Glutamatergic neuron (in vitro differentiated cells): ENCODE results near the gene MYT1. TPM values are rescaled to one million over a fixed set of nuclear protein-coding genes. Genes with fewer than 3 reads are reported as not detected.
A peak's percentile ranks its signal among the peaks of the same experiment; 100 is the strongest.
"Not testable (repeated sequence)": the region's sequence is repeated elsewhere in the genome, so short reads cannot be mapped to it uniquely, and the experiment has no call there.

ENCODE experiments used
- DNase-seq: peaks from one replicate; pipeline ENCODE4 v3.0.0; 2022
- H3K27ac Mint-ChIP-seq: one replicate; pipeline ENCODE4 v1.8.0; 2020; ENCODE audit warnings: mild to moderate bottlenecking, mixed read lengths, inconsistent platforms; ENCODE audit not compliant: unreplicated experiment
- H3K27me3 Mint-ChIP-seq: one replicate; pipeline ENCODE4 v1.8.0; 2020; ENCODE audit warnings: mild to moderate bottlenecking, moderate library complexity, mixed read lengths, inconsistent platforms; ENCODE audit not compliant: unreplicated experiment
- H3K36me3 Mint-ChIP-seq: one replicate; pipeline ENCODE4 v1.8.0; 2020; ENCODE audit warnings: mild to moderate bottlenecking, mixed read lengths, inconsistent platforms; ENCODE audit not compliant: unreplicated experiment
- H3K4me1 Mint-ChIP-seq: one replicate; pipeline ENCODE4 v1.8.0; 2020; ENCODE audit warnings: mild to moderate bottlenecking, low read depth, mixed read lengths, inconsistent platforms; ENCODE audit not compliant: unreplicated experiment
- H3K4me3 Mint-ChIP-seq: one replicate; pipeline ENCODE4 v1.8.0; 2020; ENCODE audit warnings: mild to moderate bottlenecking, mixed read lengths, inconsistent platforms; ENCODE audit not compliant: unreplicated experiment
- H3K9me3 Mint-ChIP-seq: one replicate; pipeline ENCODE4 v1.8.0; 2020; ENCODE audit warnings: mild to moderate bottlenecking, moderate library complexity, mixed read lengths, inconsistent platforms; ENCODE audit not compliant: unreplicated experiment
- CTCF ChIP-seq: fragments of 200-600 bp; sonication (generic); IDR thresholded peaks from one replicate; pipeline ENCODE4 v1.5.0; 2021; ENCODE audit not compliant: partially characterized antibody, unreplicated experiment
- total RNA-seq: library from RNA; stranded (reverse); fragmentation: NEBNext Ultra II Directional; extraction: Animal tissue kit (Norgen Biotek cat#: 25700); gene quantifications from one replicate; pipeline ENCODE4 v1.2.1, GENCODE V29; 2021; ENCODE audit not compliant: unreplicated experiment

The MYT1 gene
- total RNA-seq, 1 donor from 2014 or later = 159 TPM

- H3K9me3 Mint-ChIP-seq = no peaks in the 10 kb centered on the region
- no peaks in the 10 kb centered on the region for H3K36me3 Mint-ChIP-seq
- H3K4me3 Mint-ChIP-seq = no peak overlapping the region
- H3K27ac Mint-ChIP-seq = no peak overlapping the region
- H3K4me1 Mint-ChIP-seq = no peaks in the 10 kb centered on the region
- no peak for TF ChIP-seq CTCF
- DNase-seq = peak; percentile 12
- peaks cover 2% of the 10 kb centered on the region for H3K27me3 Mint-ChIP-seq
These were observed 45.0 kb upstream of the MYT1 start for GRCh38 chr20:64119301-64119680.

GRCh38 chr20:64119681-64120341 lies 44.4 kb upstream of the MYT1 start:
- peak; percentile 10 for DNase-seq
- H3K4me1 Mint-ChIP-seq = no peaks in the 10 kb centered on the region
- no peaks in the 10 kb centered on the region for H3K36me3 Mint-ChIP-seq
- H3K9me3 Mint-ChIP-seq = no peaks in the 10 kb centered on the region
- H3K27me3 Mint-ChIP-seq = peaks cover 2% of the 10 kb centered on the region
- TF ChIP-seq CTCF = no peak
- no peak overlapping the region for H3K4me3 Mint-ChIP-seq
- H3K27ac Mint-ChIP-seq = no peak overlapping the region

DNA sequence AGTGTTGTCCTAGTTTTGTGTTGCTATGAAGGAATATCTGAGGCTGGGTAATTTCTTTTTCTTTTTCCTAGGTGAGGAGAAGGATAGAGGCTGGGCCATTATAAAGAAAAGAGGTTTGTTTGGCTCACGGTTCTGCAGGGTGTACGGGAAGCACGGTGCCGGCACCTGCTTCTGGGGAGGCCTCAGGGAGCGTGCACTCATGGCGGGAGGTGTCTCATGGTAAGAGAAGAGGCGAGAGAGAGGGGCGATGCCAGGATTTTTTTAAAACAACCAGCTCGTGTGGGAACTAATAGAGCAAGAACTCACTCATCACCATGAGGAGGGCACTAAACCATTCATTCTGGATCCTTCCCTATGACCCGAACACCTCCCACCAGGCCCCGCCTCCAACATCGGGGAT lies 42.7 kb upstream of the MYT1 start:
- no peak for DNase-seq
- Mint-ChIP-seq H3K4me3 (no peak overlapping the region), H3K9me3 (no peaks in the 10 kb centered on the region), H3K27ac (no peak overlapping the region), H3K27me3 (peaks cover 2% of the 10 kb centered on the region), H3K4me1 (no peaks in the 10 kb centered on the region), H3K36me3 (no peaks in the 10 kb centered on the region)
- no peak for TF ChIP-seq CTCF

GRCh38 chr20:64122927-64123326 lies 41.3 kb upstream of the MYT1 start:
- H3K27me3 Mint-ChIP-seq, H3K27ac Mint-ChIP-seq, DNase-seq, H3K9me3 Mint-ChIP-seq, H3K36me3 Mint-ChIP-seq, H3K4me1 Mint-ChIP-seq, H3K4me3 Mint-ChIP-seq: not testable (repeated sequence)

DNA sequence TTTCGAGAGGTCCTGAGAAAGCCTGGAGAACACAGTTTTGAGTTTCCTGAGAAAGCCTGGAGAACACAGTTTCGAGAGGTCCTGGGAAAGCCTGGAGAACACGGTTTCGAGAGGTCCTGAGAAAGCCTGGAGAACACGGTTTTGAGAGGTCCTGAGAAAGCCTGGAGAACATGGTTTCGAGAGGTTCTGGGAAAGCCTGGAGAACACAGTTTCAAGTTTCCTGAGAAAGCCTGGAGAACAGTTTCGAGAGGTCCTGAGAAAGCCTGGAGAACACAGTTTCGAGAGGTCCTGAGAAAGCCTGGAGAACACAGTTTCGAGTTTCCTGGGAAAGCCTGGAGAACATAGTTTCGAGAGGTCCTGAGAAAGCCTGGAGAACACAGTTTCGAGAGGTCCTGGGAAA lies 40.7 kb upstream of the MYT1 start:
- not testable (repeated sequence) for H3K9me3 Mint-ChIP-seq, H3K36me3 Mint-ChIP-seq, H3K4me3 Mint-ChIP-seq, H3K4me1 Mint-ChIP-seq, H3K27me3 Mint-ChIP-seq, DNase-seq, H3K27ac Mint-ChIP-seq

GRCh38 chr20:64129146-64129782 lies 35.0 kb upstream of the MYT1 start:
- TF ChIP-seq CTCF = no peak
- H3K9me3 Mint-ChIP-seq = peaks cover 7% of the 10 kb centered on the region
- peaks cover 7% of the 10 kb centered on the region for H3K36me3 Mint-ChIP-seq
- no peaks in the 10 kb centered on the region for H3K4me1 Mint-ChIP-seq
- H3K27me3 Mint-ChIP-seq = peaks cover 4% of the 10 kb centered on the region
- no peak for DNase-seq
- no peak overlapping the region for H3K4me3 Mint-ChIP-seq
- H3K27ac Mint-ChIP-seq = no peak overlapping the region
